Epithelial cell of esophagus (primary cell): ENCODE measurements around the gene CACNA1A.

Experiments
- DNase-seq: peaks from one replicate; pipeline ENCODE4 v3.0.0; 2010; ENCODE audit warnings: low read depth
- H3K4me3 ChIP-seq: 2 replicates; pipeline ENCODE4 v1.5.1; 2011; ENCODE audit warnings: mild to moderate bottlenecking, low read length, control low read depth
- CTCF ChIP-seq: IDR thresholded peaks from 2 replicates; pipeline ENCODE4 v1.5.1; 2011; ENCODE audit warnings: low read depth, mild to moderate bottlenecking, low read length, control low read depth, inconsistent platforms; ENCODE audit not compliant: insufficient read depth; ENCODE audit errors: missing control alignments

Gene CACNA1A

GRCh38 chr19:13411899-13412298, 94.4 kb downstream of the CACNA1A start:
- no peak for DNase-seq
- TF ChIP-seq CTCF: no peak
- H3K4me3 ChIP-seq: no peak overlapping the region

- TF ChIP-seq CTCF: no peak
- no peak overlapping the region for H3K4me3 ChIP-seq
- no peak for DNase-seq
Observed at GRCh38 chr19:13410946-13411345, 95.3 kb downstream of the CACNA1A start.

GRCh38 chr19:13408889-13409518, 97.3 kb downstream of the CACNA1A start:
- no peak for TF ChIP-seq CTCF
- H3K4me3 ChIP-seq: no peak overlapping the region
- no peak for DNase-seq

GRCh38 chr19:13404236-13404635, 102.0 kb downstream of the CACNA1A start:
- no peak for TF ChIP-seq CTCF
- no peak for DNase-seq
- no peak overlapping the region for H3K4me3 ChIP-seq

- no peak for TF ChIP-seq CTCF
- H3K4me3 ChIP-seq: no peak overlapping the region
- DNase-seq: peak; percentile 39
Observed at GRCh38 chr19:13401388-13401787, 104.9 kb downstream of the CACNA1A start.

- no peak for DNase-seq
- no peak for TF ChIP-seq CTCF
- no peak overlapping the region for H3K4me3 ChIP-seq
Observed at GRCh38 chr19:13400296-13400695, 106.0 kb downstream of the CACNA1A start.

GRCh38 chr19:13399746-13400145, 106.5 kb downstream of the CACNA1A start:
- no peak overlapping the region for H3K4me3 ChIP-seq
- no peak for DNase-seq
- TF ChIP-seq CTCF: no peak
